HPDE6-E6E7 (cell line): ENCODE data around the gene HOXA13.

Source experiments
- DNase-seq: peaks from one replicate; pipeline ENCODE4 v3.0.0; 2011; ENCODE audit warnings: missing footprints; ENCODE audit errors: extremely low spot score

HOXA13 gene

GRCh38 chr7:27207348-27207985, 7.6 kb upstream of the HOXA13 start:
- no peak for DNase-seq

- no peak for DNase-seq
Observed at GRCh38 chr7:27205325-27206280, 5.7 kb upstream of the HOXA13 start.

- DNase-seq, result no peak
Observed at GRCh38 chr7:27204851-27205322, 5.0 kb upstream of the HOXA13 start.

DNA sequence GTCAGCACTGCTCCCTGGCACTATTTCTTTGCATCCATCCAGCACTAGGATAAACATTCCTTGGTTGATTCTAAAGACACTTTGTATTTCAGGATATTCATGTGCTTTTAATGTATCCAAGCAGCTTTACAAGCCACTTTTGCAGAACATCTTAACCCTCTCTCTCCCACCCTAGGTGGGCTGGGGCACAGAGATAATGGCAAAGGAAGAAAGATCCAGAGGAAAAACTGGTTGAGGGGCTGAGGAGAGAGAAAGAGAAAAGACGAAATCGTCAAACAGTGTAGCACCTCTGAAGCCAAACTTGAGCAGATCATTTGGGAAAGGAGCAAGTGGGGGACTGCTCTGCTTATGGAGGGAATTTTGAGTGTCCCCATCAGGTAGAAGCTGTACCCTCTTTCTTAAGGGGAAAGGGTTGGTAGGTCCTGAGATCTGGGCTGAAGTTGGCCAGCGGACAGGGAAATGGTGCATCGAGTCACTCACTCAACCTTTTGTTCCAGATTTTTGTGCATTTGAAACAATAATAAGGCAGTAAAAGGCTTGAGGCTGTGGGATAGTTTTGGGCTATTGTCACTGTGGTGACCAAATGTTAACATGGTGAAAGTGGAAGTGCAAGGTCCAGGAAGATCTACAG, 4.2 kb upstream of the HOXA13 start:
- no peak for DNase-seq

GRCh38 chr7:27203365-27203953, 3.6 kb upstream of the HOXA13 start:
- DNase-seq, result no peak

GRCh38 chr7:27202862-27203134, 2.9 kb upstream of the HOXA13 start:
- no peak for DNase-seq

DNA sequence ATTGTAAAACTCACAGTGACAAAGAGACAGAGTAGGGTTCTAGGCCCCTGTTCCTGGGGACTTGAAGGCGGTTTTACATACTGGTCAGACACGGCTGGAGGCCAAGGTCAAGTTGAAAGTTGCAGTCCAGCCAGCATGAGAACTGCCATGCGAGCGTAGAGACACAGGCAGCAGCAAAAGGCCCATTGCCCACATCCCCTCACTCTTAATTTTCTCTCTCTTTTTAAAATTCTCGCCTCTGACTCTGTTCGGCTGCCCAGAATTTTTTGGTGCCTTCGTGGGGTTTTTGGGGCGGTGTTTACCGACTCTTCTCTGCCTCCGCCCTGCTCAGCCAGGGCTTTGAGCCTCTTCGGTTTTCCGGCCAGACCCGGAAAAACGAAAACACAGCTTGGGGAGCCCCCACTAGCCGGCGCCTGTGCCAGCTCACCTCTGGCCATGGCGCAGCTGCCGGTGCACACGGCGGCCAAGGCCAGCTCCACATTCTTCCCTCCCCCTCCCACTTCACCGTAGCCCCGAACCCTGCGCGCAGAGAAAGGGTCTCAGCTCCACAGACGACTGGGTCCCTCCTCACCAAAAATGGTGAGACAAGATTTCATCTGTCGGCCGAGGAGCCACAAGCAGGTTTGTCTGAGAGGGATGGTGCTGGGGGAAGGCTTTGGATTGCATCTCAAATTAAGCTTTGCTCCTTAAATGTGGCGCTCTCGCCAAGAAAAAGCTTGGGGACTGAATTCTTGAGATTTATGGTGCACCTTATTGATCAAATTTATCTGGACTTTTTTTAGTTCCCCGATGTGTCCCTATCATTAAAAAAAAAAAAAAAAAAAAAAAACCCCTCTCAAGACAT, 2.3 kb upstream of the HOXA13 start:
- DNase-seq, result no peak

- no peak for DNase-seq
Observed at GRCh38 chr7:27201580-27202017, 1.7 kb upstream of the HOXA13 start.

GRCh38 chr7:27200761-27201579, 1.1 kb upstream of the HOXA13 start:
- no peak for DNase-seq

DNA sequence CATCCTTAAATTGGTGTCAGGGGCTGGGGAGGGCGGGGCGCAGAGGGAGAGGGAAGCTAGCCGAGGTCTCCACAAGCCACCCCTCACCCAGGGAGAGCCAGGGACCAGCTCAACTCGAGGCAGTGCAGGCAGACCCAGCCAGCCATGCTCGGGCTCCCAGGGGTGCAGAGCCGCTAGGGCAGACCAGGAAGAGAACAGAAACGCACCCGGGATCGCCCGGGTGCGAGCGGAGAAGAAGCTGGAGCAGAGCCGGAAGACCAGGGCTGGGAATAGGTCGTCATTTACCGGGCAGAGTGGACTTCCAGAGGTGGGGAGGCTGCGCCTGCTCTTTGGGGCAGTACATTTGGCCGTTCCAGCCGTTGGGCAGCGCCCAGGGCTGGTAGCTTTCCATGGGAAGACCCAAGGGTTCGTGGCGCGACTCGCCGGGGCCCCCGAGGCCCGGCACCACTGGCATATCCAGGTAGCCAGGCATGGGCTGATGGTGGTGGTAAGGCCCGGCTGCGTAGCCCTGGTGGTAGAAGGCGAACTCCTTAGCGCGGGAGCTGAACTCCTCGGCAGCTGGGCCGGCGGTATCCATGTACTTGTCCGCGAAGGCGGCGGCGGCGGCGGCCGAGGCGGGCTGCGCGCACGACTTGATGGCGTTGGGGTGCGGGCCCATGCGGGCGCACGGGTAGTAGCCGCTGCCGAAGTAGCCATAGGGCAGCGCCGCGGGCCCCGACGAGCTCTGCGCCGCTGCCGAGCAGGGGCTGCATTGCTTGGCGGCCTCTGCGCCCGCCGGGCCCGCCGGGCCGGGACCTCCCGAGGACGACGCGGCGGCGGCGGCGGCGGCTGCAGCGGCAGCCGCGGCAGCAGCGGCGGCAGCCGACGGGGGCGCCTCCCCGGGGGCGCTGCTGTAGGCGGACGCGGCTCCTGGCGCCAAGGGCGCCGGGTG, 755 bp downstream of the HOXA13 start:
- no peak for DNase-seq

- no peak for DNase-seq
Observed at GRCh38 chr7:27198138-27198841, 1.6 kb downstream of the HOXA13 start.

DNA sequence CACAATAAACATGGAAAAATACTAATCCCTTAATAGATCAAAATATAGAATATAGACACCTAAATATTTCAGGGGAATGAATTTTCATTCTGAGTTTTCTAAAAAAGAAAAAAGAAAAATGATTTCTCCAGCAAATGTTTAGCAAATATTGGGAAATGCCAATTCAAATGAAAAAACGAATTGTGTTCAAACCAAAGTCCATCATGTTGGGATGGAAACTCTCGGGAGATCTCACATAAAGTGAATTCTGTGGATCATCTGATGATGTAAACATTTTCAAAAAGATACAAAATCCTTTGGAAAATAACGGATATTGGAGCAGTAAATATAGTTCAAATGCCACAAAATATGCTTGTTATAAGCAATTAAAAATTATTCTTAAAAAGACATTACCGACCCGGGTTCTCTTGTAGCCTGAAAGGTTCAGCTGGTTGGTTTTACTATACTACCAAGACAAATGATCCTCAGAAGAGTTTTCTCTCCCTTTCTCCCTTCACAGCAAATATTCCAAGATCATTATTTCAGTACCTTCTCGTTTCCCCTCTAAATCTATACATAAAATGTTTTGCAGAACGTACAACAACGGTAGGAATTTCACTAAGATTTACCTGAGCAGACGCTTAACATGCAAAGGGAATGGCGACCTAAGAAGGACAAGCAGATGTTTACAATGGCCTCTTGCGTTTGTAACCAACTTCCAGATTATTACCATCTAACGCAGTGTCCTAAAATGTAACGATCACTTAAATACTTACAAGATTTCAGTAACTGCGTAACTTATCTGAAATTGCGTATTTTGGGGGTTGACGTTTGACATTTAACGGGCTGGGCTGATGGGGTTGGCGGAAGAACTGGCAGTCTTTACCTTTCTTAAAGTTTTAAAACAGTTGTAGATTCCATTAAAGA, 2.5 kb downstream of the HOXA13 start:
- no peak for DNase-seq

GRCh38 chr7:27196287-27196767, 3.6 kb downstream of the HOXA13 start:
- DNase-seq, result no peak

- no peak for DNase-seq
Observed at GRCh38 chr7:27194686-27195379, 5.1 kb downstream of the HOXA13 start.

GRCh38 chr7:27194002-27194352, 5.9 kb downstream of the HOXA13 start:
- DNase-seq, result no peak

DNA sequence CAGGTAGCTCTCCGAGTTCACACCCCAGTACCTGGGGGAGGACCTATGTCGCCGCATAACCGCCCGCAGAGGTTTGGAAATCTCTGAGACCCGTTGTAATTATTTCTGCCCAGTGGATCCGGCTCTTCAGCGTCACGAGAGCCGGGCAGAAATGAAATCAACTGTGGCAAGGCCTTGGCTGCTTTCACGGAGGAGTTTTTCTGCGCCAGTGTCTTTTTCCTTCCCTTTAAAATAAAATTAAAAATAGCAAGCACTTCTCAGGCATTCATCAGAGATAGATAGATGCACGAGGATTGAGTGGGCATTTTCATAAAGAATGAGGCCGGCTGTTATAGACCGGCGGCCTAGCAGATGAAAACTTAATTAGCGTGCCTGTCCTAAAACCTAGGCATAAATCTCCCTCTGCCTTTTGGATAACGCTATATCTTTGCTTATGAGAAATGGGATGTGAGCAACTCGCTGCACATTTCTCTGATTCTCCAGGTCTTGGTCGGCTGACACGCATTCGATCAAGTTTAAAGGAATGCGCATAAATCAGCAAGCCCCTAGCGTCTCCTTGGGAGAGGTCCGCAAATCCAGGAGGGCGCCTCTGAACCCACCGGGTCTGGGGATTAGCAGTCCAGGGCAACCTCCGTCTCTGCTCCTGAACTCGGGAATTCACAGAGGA, 6.4 kb downstream of the HOXA13 start:
- no peak for DNase-seq
